HepG2 (cell line): ENCODE data around the gene ACVR1B. TPM values are rescaled to one million over a fixed set of nuclear protein-coding genes. Genes with fewer than 3 reads are reported as not detected.

Experiments
- CBX1 ChIP-seq: IDR thresholded peaks from one replicate; pipeline ENCODE4 v1.6.1; 2016; ENCODE audit warnings: antibody characterized with exemption, low read depth
- CENPBD1 ChIP-seq: sonication (generic); formaldehyde crosslinking; IDR thresholded peaks from 2 replicates; pipeline ENCODE4 v1.8.0; 2022; ENCODE audit warnings: missing genetic modification reagents, low read depth, mild to moderate bottlenecking, borderline replicate concordance
- EEA1 ChIP-seq: sonication (generic); formaldehyde crosslinking; IDR thresholded peaks from 2 replicates; pipeline ENCODE4 v1.5.1; 2020; ENCODE audit warnings: mild to moderate bottlenecking, missing genetic modification reagents, borderline replicate concordance
- MNT ChIP-seq: fragments of 450-650 bp; IDR thresholded peaks from 2 replicates; pipeline ENCODE4 v1.6.1; 2016
- NFE2L1 ChIP-seq: sonication (generic); formaldehyde crosslinking; IDR thresholded peaks from 2 replicates; pipeline ENCODE4 v1.4.0; 2020; ENCODE audit warnings: missing genetic modification reagents, mild to moderate bottlenecking, borderline replicate concordance
- PRDM15 ChIP-seq: sonication (generic); formaldehyde crosslinking; IDR thresholded peaks from 2 replicates; pipeline ENCODE4 v1.4.0; 2020; ENCODE audit warnings: missing genetic modification reagents
- SMARCC2 ChIP-seq: fragments of 450-650 bp; IDR thresholded peaks from 2 replicates; pipeline ENCODE4 v1.6.1; 2017; ENCODE audit warnings: antibody characterized with exemption, mild to moderate bottlenecking
- TFE3 ChIP-seq: IDR thresholded peaks from 2 replicates; pipeline ENCODE4 v1.6.1; 2016
- THAP8 ChIP-seq: sonication (generic); formaldehyde crosslinking; IDR thresholded peaks from 2 replicates; pipeline ENCODE4 v1.5.1; 2020; ENCODE audit warnings: missing genetic modification reagents, mild to moderate bottlenecking, borderline replicate concordance
- ZBTB42 ChIP-seq: sonication (generic); formaldehyde crosslinking; IDR thresholded peaks from 2 replicates; pipeline ENCODE4 v1.5.0; 2020; ENCODE audit warnings: mild to moderate bottlenecking, missing genetic modification reagents
- ZC3H13 ChIP-seq: sonication (generic); formaldehyde crosslinking; IDR thresholded peaks from 2 replicates; pipeline ENCODE4 v1.8.1; 2023; ENCODE audit warnings: mild to moderate bottlenecking, missing genetic modification reagents, moderate library complexity
- ZNF30 ChIP-seq: sonication (generic); formaldehyde crosslinking; IDR thresholded peaks from 2 replicates; pipeline ENCODE4 v1.5.0; 2020; ENCODE audit warnings: mild to moderate bottlenecking, missing genetic modification reagents
- ZNF512B ChIP-seq: sonication (generic); formaldehyde crosslinking; IDR thresholded peaks from 2 replicates; pipeline ENCODE4 v1.5.1; 2020; ENCODE audit warnings: missing genetic modification reagents, mild to moderate bottlenecking, borderline replicate concordance
- ZNF652 ChIP-seq: IDR thresholded peaks from 2 replicates; pipeline ENCODE4 v1.6.1; 2016; ENCODE audit warnings: low read depth, borderline replicate concordance
- ZNF670 ChIP-seq: sonication (generic); formaldehyde crosslinking; IDR thresholded peaks from 2 replicates; pipeline ENCODE4 v1.8.0; 2022; ENCODE audit warnings: mild to moderate bottlenecking, missing genetic modification reagents, borderline replicate concordance
- ZNF674 ChIP-seq: sonication (generic); formaldehyde crosslinking; IDR thresholded peaks from 2 replicates; pipeline ENCODE4 v1.5.0; 2020; ENCODE audit warnings: low read depth, mild to moderate bottlenecking, missing genetic modification reagents
- ZNF891 ChIP-seq: sonication (generic); formaldehyde crosslinking; IDR thresholded peaks from 2 replicates; pipeline ENCODE4 v1.5.0; 2020; ENCODE audit warnings: mild to moderate bottlenecking, missing genetic modification reagents
- polyA plus RNA-seq, 8 experiments: library from polyadenylated mRNA; depleted of rRNA in 3 of 8; stranded (reverse) in 7 of 8; unstranded in 1 of 8; fragments of >200 nt; fragmentation: Illumina TruSeq in 4 of 8; extraction: Trizol in 4 of 8; gene quantifications; 2 replicates each; pipeline versions ENCODE4 v1.2.1 to v1.2.3, GENCODE V29; 2011 to 2016; ENCODE audit warnings: low read depth in 4 of 8, missing spikeins in 1 of 8, mixed read lengths in 1 of 8; ENCODE audit not compliant: insufficient read depth in 1 of 8
- total RNA-seq, 5 experiments: library from RNA; depleted of rRNA; stranded (reverse); fragments of >200 nt; fragmentation: Illumina TruSeq; extraction: Trizol; gene quantifications; 2 replicates each; pipeline ENCODE4 v1.2.3, GENCODE V29; 2016; ENCODE audit warnings: low read depth in 1 of 5

ACVR1B gene
- total and polyA plus RNA-seq, 2 of the 13 experiments (the other 11 are each of a cell fraction or from before 2014, with no cell fraction given): 8.9 to 12.1 TPM

GRCh38 chr12:52023182-52023975, 71.9 kb downstream of the ACVR1B start (continued):
- TF ChIP-seq PRDM15 (CRISPR knock-in tag) (no peak), ZC3H13 (CRISPR knock-in tag) (no peak), THAP8 (0 out of 2 replicates have a peak, but pooled peaks have one; percentile 47), SMARCC2 (no peak), CENPBD1 (no peak), ZNF30 (CRISPR knock-in tag) (no peak), CBX1 (peak; percentile 49), ZNF674 (CRISPR knock-in tag) (no peak), ZNF512B (no peak), MNT (no peak), ZNF652 (no peak), NFE2L1 (no peak), TFE3 (CRISPR knock-in tag) (no peak), EEA1 (CRISPR knock-in tag) (0 out of 2 replicates have a peak, but pooled peaks have one; percentile 40), ZNF891 (no peak), ZBTB42 (CRISPR knock-in tag) (no peak), ZNF670 (CRISPR knock-in tag) (no peak)
